C1 segment of cervical spinal cord (tissue), 14 donors: ENCODE measurements around the gene GNG11.

ENCODE experiments used
- DNase-seq, 14 donors: peaks; one replicate each; lab custom pipeline; 2025; lab: John Stamatoyannopoulos, UW

GNG11 gene

DNA sequence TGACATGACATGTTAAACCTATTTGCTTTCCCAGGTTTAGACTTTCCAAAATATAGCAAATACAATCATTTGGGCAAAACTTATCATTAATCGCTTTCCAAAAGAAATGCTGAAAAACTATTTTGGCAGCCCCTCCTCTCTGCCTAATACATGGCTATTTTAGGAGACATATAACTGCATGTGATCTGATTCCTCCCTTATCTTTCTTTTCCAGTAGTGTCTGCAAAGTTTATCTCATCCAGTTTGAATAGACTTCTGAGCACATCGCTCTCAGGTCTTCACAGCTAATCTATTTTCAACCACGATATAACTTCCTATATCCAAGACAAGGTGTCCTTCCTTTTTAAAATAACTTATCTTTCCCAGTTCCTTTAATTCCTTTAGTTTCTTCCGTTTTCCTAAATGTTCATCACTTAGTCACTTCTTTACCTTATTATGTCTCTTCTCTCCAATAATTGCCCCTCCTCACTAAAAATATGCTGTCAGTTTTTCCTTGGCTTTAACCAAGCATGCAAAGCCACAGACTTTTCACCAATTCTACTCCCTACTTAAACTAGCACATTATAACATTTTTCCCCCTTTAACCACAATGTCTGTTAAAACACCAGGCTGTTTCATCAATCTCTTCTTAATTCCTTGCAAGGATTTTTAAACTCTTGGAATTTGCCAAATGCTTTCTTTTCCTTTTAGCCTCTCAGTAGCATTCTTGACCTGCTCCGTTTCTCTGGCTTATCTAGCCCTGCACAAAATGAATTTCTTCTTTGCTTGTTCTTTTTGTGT, 24.4 kb downstream of the GNG11 start:
- no peak for DNase-seq

DNA sequence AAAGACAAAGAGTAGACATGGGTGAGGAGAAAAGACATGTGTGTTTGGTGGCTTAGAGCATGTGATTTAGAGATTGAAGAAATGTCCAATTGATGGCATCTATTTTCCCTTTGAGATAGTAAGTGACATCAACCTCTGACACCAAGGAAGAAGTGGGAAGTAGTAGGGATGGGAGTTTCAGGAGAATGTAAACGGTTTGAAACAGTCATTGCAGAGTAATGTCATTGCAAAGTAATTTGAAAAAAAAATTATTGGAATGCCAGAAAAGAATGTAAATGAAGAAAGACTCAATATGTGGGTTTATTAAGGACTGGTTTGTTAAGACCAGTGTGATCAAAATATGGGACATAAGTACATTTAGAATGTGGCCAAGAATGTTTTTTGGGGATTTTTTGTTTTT, 26.6 kb downstream of the GNG11 start:
- DNase-seq: no peak

DNA sequence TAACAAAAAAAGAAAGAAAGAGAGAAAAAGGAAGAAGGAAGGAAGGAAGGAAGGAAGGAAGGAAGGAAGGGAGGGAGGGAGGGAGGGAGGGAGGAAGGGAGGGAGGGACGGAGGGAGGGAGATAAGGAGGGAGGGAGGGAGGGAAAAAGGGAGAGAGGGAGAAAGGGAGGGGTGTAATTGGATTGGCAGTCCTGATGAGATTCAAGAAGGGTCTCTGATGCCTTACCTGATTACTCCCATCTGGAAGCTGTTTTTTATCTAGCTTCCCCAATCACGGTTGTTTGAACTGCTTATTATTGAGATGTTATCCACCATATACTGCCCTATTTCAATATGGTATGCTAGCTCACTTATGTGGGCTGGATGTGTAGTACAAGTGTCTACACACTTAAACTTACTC, 27.3 kb downstream of the GNG11 start:
- DNase-seq: no peak

GRCh38 chr7:93949423-93949822, 27.9 kb downstream of the GNG11 start:
- DNase-seq: no peak

DNA sequence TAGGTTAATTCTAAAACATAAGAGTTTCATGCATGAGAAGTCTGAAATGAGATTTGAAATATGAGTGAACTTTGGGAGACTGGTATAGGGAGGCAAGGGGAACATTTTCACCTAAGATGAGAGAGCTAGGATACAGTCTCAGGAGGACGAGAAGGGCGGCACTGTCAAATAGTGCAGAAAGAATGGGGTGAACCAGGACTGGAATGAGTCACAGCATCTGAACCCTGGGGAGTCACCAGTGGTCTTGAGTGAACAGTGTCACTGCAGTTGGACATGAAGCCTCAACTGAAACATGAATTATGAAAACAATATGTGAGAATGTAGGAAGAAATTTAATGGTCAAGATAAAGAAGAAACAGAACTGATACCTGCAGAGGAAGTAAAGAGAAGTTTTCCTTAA, 33.8 kb downstream of the GNG11 start:
- DNase-seq: no peak

GRCh38 chr7:93957767-93958166, 36.2 kb downstream of the GNG11 start:
- no peak for DNase-seq

DNA sequence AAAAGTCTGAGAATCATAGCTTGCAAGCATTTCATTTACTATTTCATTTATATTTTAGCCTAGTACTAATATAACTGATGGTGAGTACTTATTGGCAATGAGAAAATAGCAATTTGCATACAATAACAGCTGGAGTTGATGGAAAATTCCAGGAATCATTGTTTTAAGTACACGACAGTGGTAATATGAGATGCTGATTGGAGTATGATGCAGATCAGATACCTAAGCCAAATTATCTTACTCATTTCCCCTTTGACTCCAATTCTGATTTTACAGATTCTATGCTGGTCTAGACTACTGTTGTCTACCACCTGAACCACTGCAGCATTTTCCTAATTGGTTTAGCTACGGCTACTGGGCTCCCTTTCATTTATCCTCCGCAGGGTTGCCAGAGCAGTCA, 36.7 kb downstream of the GNG11 start:
- no peak for DNase-seq

DNA sequence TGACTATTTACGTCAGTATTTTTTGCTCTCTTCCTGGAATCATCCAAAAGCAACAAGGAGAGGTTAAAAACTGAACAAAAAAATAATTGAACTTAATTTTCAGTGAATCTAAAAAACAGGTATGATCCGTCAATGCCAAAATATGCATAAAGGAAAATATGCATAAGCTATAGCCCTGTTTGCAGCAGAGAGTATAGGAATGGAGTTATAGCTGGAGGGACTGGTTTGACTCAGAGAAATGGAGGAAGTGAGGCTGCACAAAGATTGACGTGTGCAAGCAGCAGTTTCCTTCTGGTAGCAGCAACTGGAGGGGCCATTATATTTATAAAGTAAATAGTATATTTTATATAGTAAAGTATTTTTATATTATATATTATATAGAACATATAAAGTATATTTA, 37.1 kb downstream of the GNG11 start:
- no peak for DNase-seq

DNA sequence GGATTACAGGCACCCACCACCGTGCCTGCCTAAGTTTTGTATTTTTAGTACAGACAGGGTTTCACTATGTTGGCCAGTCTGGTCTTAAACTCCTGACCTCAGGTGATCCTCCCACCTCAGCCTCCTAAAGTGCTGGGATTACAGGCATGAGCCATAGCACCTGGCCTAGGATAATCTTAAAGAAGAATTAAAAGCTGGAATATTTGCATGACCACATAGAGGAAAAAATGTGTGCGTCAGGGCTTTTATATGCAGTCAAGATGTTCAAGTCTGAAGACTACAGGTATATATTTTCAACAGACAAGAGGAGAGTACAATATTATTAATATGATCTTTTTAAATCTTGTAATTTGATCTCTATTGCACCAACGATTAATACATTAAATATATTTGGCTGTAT, 39.5 kb downstream of the GNG11 start:
- DNase-seq: no peak

- DNase-seq: no peak
Observed at GRCh38 chr7:93964262-93964661, 42.7 kb downstream of the GNG11 start.

GRCh38 chr7:93964813-93965212, 43.3 kb downstream of the GNG11 start:
- DNase-seq: no peak

DNA sequence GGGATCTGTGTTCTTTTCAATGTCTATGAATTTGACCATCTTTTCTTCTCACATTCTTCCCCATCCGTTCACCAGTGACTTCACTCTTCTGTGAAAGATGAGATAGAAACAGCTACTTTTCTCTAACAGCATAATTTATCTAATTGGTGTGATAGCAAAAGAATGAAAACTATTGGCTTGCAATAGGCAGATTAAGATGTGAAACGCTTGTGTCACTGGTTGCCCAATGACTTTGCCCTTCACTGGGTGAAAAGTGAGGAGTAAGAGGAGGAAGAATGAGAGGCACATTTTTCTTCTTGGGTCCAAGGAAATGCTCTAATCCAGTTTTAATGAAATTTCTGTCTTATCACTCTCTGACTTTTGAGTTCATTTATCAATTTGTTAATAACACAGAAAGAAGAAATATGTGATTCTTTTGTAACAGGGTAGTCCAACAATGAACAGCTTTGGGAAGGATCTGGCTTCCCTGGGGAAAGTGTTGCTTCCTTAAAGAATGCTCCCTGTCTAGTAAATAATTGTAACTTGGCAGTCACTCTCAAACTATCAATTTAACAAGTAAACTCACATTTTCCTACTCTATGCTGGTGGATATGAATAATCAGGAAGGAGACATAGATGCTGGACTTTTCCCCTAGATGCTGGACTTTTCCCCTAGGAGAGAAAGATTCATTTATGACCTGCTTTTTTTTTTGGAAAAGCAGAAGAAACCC, 47.5 kb downstream of the GNG11 start:
- DNase-seq: no peak

DNA sequence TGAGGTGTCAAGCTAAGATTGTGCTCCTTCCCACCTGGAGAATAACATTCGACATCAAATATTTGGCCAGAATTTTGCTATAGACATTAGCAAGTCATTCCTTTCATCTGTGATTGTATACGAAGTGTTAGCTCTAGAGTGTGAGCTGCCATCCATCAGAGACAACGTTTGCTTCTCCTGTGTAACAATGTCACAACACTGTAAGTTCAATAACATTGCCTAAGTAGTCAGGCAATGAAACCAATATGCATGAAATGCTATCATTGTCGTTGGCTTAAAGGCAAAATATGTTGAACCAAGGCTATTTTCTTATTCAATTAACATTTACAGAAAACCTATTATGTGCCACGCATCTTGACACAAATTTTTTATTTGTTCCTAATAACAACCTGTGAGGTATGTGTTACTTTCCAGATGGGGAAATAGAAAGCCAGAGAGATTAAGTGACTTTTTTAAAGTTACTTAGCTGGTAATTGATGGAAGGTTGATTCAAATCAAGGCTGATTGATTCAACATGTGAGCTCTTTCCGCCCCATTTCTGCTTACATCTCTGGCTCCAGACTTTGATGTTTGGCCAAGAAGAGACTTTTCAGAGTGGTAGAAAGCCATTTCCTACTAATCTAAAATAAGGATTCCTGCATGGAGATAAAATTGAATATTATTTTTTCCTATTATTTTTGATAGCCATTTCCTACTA, 50.6 kb downstream of the GNG11 start:
- DNase-seq: no peak

DNA sequence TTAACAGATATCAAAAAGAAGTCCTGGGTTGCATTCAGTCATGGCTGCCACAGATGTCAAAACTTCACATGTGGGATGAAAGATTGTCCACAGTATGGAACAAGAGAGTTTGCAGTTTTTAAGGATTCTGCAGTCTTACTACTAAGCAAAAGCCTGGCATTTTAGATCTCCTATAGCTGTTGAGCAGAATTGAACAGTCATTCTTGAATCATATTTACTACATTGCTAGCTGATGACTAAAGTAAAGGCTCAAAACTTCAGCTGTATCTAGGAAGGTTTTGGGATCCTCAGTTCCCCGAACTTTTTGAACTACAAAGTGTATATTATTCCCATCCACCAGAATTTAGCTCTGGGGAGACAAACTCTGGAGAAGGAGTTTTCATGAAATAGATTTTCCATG, 51.6 kb downstream of the GNG11 start:
- DNase-seq: no peak

GRCh38 chr7:93977211-93977950, 55.8 kb downstream of the GNG11 start:
- no peak for DNase-seq
